Fibroblast of the aortic adventitia (primary cell): ENCODE results near the gene TRPM7. TPM values are rescaled to one million over a fixed set of nuclear protein-coding genes. Genes with fewer than 3 reads are reported as not detected.
A peak's percentile ranks its signal among the peaks of the same experiment; 100 is the strongest.

Source experiments
- DNase-seq: peaks from one replicate; pipeline ENCODE4 v3.0.0-alpha.2; 2010; ENCODE audit warnings: low read depth
- H3K4me3 ChIP-seq: 2 replicates; pipeline ENCODE4 v1.5.1; 2011; ENCODE audit warnings: low read depth, mild to moderate bottlenecking, control low read depth, low read length, moderate library complexity
- CTCF ChIP-seq: IDR thresholded peaks from 2 replicates; pipeline ENCODE4 v1.5.1; 2011; ENCODE audit warnings: mild to moderate bottlenecking, low read length, control low read depth, inconsistent platforms; ENCODE audit not compliant: insufficient read depth
- total RNA-seq: library from RNA; depleted of rRNA; stranded (reverse); fragments of >200 nt; gene quantifications from 2 replicates; pipeline ENCODE4 v1.2.3, GENCODE V29; 2012; ENCODE audit warnings: low replicate concordance

Gene TRPM7
- total RNA-seq, 1 donor = 101 TPM

GRCh38 chr15:50665938-50666337, 20.7 kb downstream of the TRPM7 start:
- TF ChIP-seq CTCF = no peak
- no peak for DNase-seq
- no peak overlapping the region for H3K4me3 ChIP-seq

- DNase-seq = no peak
- no peak for TF ChIP-seq CTCF
- no peak overlapping the region for H3K4me3 ChIP-seq
Observed at GRCh38 chr15:50655555-50655954, 31.0 kb downstream of the TRPM7 start.

- DNase-seq = peak; percentile 3
- no peak overlapping the region for H3K4me3 ChIP-seq
- TF ChIP-seq CTCF = no peak
Observed at GRCh38 chr15:50653156-50653743, 33.3 kb downstream of the TRPM7 start.

- H3K4me3 ChIP-seq = no peak overlapping the region
- DNase-seq = no peak
- TF ChIP-seq CTCF = no peak
Observed at GRCh38 chr15:50652671-50653070, 33.9 kb downstream of the TRPM7 start.

GRCh38 chr15:50641318-50641717, 45.3 kb downstream of the TRPM7 start:
- DNase-seq = no peak
- no peak for TF ChIP-seq CTCF
- H3K4me3 ChIP-seq = no peak overlapping the region

- H3K4me3 ChIP-seq = no peak overlapping the region
- no peak for TF ChIP-seq CTCF
- DNase-seq = no peak
Observed at GRCh38 chr15:50636146-50636545, 50.5 kb downstream of the TRPM7 start.

- peak; percentile 25 for DNase-seq
- no peak overlapping the region for H3K4me3 ChIP-seq
- TF ChIP-seq CTCF = no peak
Observed at GRCh38 chr15:50633653-50634052, 52.9 kb downstream of the TRPM7 start.
